Fibroblast of lung (primary cell): Measurements from ENCODE around the gene IWS1. TPM values are rescaled to one million over a fixed set of nuclear protein-coding genes. Genes with fewer than 3 reads are reported as not detected.
"Not testable (repeated sequence)": the region's sequence is repeated elsewhere in the genome, so short reads cannot be mapped to it uniquely, and the experiment has no call there.

Source experiments
- DNase-seq, 2 donors: peaks; one replicate each; pipeline versions ENCODE4 v3.0.0 to v3.0.0-alpha.2; 2010; ENCODE audit warnings: low read depth in 2 of 2
- H2AFZ ChIP-seq: 2 replicates; pipeline ENCODE4 v1.5.1; 2012; ENCODE audit warnings: low read length, control low read depth, inconsistent platforms
- H3K27ac ChIP-seq: 2 replicates; pipeline ENCODE4 v1.5.1; 2011; ENCODE audit warnings: low read length, control low read depth; ENCODE audit not compliant: insufficient read depth
- H3K27me3 ChIP-seq: 2 replicates; pipeline ENCODE4 v1.5.1; 2011; ENCODE audit warnings: mild to moderate bottlenecking, low read length; ENCODE audit not compliant: control insufficient read depth, insufficient read depth
- H3K36me3 ChIP-seq: 2 replicates; pipeline ENCODE4 v1.5.1; 2011; ENCODE audit warnings: low read length; ENCODE audit not compliant: control insufficient read depth, insufficient read depth
- H3K4me1 ChIP-seq: 2 replicates; pipeline ENCODE4 v1.5.1; 2011; ENCODE audit warnings: low read length; ENCODE audit not compliant: control insufficient read depth, insufficient read depth; ENCODE audit errors: extremely low read depth
- H3K4me2 ChIP-seq: 2 replicates; pipeline ENCODE4 v1.5.1; 2011; ENCODE audit warnings: low read length, control low read depth; ENCODE audit not compliant: insufficient read depth; ENCODE audit errors: extremely low read depth
- H3K4me3 ChIP-seq, 4 experiments: fragments of 200-600 bp in 1 of 4; sonication (generic) in 1 of 4; replicated peaks in 1 of 4; 2 replicates each; pipeline ENCODE4 v1.5.1; 2011 to 2016; ENCODE audit warnings: low read length in 4 of 4, low read depth in 3 of 4, mild to moderate bottlenecking in 3 of 4, control low read depth in 2 of 4, inconsistent platforms in 1 of 4, mixed read lengths in 1 of 4; ENCODE audit not compliant: insufficient read depth in 1 of 4; ENCODE audit errors: control extremely low read depth in 1 of 4
- H3K79me2 ChIP-seq: 2 replicates; pipeline ENCODE4 v1.5.1; 2012; ENCODE audit warnings: mild to moderate bottlenecking, low read length, inconsistent platforms; ENCODE audit not compliant: control insufficient read depth, insufficient read depth
- H3K9ac ChIP-seq: 2 replicates; pipeline ENCODE4 v1.5.1; 2011; ENCODE audit warnings: mild to moderate bottlenecking, low read length, control low read depth; ENCODE audit not compliant: insufficient read depth
- H3K9me3 ChIP-seq: 2 replicates; pipeline ENCODE4 v1.5.1; 2012; ENCODE audit warnings: low read depth, low read length; ENCODE audit not compliant: control insufficient read depth, insufficient read depth
- H4K20me1 ChIP-seq: 2 replicates; pipeline ENCODE4 v1.5.1; 2011; ENCODE audit warnings: low read length; ENCODE audit not compliant: control insufficient read depth, insufficient read depth; ENCODE audit errors: extremely low read depth
- EZH2 ChIP-seq: IDR thresholded peaks from 2 replicates; pipeline ENCODE4 v1.5.1; 2012; ENCODE audit warnings: low read length, control low read depth, mild to moderate bottlenecking; ENCODE audit errors: missing control alignments
- polyA plus RNA-seq, 2 donors: library from polyadenylated mRNA; depleted of rRNA in 1 of 2; stranded (reverse) in 1 of 2; unstranded in 1 of 2; fragments of >200 nt; gene quantifications; 2 replicates each; pipeline ENCODE4 v1.2.1, GENCODE V29; 2011 to 2012; ENCODE audit warnings: missing spikeins in 1 of 2
- total RNA-seq: library from RNA; depleted of rRNA; stranded (reverse); fragments of >200 nt; gene quantifications from 2 replicates; pipeline ENCODE4 v1.2.1, GENCODE V29; 2014
- TF ChIP-seq, protein P1 (sequence below), 2 donors: IDR thresholded peaks in 1 of 2; conservative IDR thresholded peaks in 1 of 2; 1 replicate in 1 of 2; 2 replicates in 1 of 2; pipeline ENCODE4 v1.5.1; 2011 to 2012; ENCODE audit warnings: low read length in 2 of 2, control low read depth in 1 of 2, inconsistent platforms in 1 of 2, low read depth in 1 of 2, mild to moderate bottlenecking in 1 of 2

IWS1 gene
- total and polyA plus RNA-seq, 2 donors (not counting 1 experiment from before 2014, with no cell fraction given) = 44.1 to 56.0 TPM

DNA sequence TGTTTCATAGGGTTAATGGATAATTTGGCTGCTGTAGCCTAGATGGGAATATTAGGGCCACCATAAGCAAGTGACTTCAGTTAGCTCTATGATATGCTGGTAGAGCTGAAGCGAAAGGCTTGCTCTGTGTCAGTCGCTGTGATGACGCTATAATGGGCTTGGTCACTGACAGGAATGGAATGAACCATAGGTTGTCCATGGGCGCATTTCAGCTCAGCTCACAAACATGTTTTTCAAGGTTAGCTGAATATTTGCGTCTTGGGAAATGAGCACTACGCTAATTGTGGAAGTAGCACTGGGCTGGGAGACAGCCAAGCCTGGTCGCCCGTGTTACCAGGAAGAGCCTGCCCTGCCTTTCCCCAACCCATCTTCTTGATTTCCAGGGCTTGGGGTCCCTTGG, 6.0 kb upstream of the IWS1 start:
- DNase-seq = no peak
- no peak for TF ChIP-seq EZH2
- TF ChIP-seq, protein P1, sequence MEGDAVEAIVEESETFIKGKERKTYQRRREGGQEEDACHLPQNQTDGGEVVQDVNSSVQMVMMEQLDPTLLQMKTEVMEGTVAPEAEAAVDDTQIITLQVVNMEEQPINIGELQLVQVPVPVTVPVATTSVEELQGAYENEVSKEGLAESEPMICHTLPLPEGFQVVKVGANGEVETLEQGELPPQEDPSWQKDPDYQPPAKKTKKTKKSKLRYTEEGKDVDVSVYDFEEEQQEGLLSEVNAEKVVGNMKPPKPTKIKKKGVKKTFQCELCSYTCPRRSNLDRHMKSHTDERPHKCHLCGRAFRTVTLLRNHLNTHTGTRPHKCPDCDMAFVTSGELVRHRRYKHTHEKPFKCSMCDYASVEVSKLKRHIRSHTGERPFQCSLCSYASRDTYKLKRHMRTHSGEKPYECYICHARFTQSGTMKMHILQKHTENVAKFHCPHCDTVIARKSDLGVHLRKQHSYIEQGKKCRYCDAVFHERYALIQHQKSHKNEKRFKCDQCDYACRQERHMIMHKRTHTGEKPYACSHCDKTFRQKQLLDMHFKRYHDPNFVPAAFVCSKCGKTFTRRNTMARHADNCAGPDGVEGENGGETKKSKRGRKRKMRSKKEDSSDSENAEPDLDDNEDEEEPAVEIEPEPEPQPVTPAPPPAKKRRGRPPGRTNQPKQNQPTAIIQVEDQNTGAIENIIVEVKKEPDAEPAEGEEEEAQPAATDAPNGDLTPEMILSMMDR (conservative IDR thresholded peaks at IDR 0.05 in 1 of 2, IDR thresholded peaks at IDR 0.05 in 1 of 2; ENCODE audit: low read depth in 1 of 2, low read length in 2 of 2) = no peak
- Histone ChIP-seq H3K9me3 (no peaks in the 10 kb centered on the region), H3K4me2 (no peak overlapping the region), H3K79me2 (no peaks in the 10 kb centered on the region), H3K36me3 (no peaks in the 10 kb centered on the region), H2AFZ (no peak overlapping the region), H4K20me1 (no peaks in the 10 kb centered on the region), H3K4me1 (no peaks in the 10 kb centered on the region), H3K4me3 (no peak overlapping the region), H3K9ac (no peak overlapping the region), H3K27ac (no peak overlapping the region), H3K27me3 (peaks cover 7% of the 10 kb centered on the region)

DNA sequence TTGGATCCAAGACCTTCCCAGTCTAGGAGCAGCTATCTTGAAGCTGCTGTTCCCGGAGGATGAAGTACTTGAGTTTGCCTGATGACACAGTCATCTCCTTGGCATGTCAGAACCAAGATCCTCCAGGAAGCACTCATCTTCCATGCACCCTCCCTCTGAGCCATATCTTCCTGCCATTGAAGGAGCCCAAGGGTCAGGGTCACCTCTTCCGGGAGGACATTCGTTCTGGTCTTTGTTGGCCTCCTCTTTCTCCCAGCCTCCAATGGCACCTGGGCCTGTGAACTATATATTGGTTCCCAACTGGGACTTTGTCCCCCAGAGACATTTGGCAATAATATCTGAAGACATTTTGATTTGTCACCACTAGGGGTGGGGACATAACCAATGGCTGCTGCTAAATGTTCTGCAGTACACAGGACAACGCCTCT, 4.9 kb upstream of the IWS1 start:
- Histone ChIP-seq H3K79me2 (no peaks in the 10 kb centered on the region), H3K27me3 (peaks cover 4% of the 10 kb centered on the region), H4K20me1 (no peaks in the 10 kb centered on the region), H2AFZ (no peak overlapping the region), H3K9ac (no peak overlapping the region), H3K4me3 (no peak overlapping the region), H3K27ac (no peak overlapping the region), H3K36me3 (no peaks in the 10 kb centered on the region), H3K4me1 (no peaks in the 10 kb centered on the region), H3K4me2 (no peak overlapping the region), H3K9me3 (no peaks in the 10 kb centered on the region)
- TF ChIP-seq, protein P1 (conservative IDR thresholded peaks at IDR 0.05 in 1 of 2, IDR thresholded peaks at IDR 0.05 in 1 of 2; ENCODE audit: low read depth in 1 of 2, low read length in 2 of 2) = no peak
- no peak for TF ChIP-seq EZH2
- DNase-seq = peak in 1 of 2 donors; percentile 3

DNA sequence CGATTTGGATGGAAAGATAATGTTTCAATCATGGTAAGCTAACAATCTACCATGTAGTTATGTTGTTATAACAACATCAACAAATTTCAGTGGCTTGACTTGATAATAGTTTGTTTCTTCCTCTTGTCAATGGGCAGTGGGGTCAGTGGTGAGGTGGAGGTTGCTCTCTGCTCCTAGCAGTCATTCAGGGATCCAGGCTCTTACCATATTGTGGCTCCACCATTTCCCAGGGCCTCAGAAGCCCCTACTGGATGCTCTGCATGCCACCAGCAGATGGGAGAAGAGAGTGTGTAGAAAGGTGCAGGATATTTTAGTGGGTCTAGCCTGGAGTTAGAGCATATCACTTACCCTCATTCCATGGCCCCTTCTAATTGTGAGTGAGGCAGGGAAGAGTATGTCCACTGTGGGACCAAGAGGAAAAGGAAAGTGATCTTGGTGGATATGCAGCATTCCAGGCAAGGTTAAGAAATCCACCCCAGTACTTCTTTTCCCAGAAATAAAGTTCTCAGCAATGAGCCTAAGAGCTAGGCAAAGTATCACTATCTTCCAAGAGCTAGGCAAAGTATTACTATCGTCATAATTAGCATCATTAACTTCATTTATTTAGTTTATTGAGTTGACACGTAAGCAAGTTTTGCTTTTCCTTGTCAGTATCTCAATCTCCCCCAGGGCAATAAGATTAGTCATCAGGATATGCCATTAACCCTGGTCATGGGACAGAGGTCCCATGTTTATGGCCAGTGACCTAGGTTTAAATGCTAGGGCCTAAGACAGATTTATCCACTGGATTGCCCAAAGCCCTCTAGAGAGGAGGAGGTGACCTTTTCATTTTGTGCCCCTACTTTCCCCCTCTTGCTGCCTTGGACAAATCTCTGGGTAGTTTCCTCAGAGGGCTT, 4.2 kb upstream of the IWS1 start:
- no peaks in the 10 kb centered on the region for H3K36me3 ChIP-seq
- H3K27me3 ChIP-seq = peaks cover 4% of the 10 kb centered on the region
- TF ChIP-seq EZH2 = no peak
- TF ChIP-seq, protein P1 (conservative IDR thresholded peaks at IDR 0.05 in 1 of 2, IDR thresholded peaks at IDR 0.05 in 1 of 2; ENCODE audit: low read depth in 1 of 2, low read length in 2 of 2) = no peak
- H3K4me1 ChIP-seq = no peaks in the 10 kb centered on the region
- no peak overlapping the region for H2AFZ ChIP-seq
- H4K20me1 ChIP-seq = no peaks in the 10 kb centered on the region
- no peak overlapping the region for H3K4me2 ChIP-seq
- no peak overlapping the region for H3K27ac ChIP-seq
- H3K4me3 ChIP-seq = no peak overlapping the region
- DNase-seq = no peak
- peaks cover 7% of the 10 kb centered on the region for H3K79me2 ChIP-seq
- no peak overlapping the region for H3K9ac ChIP-seq
- no peaks in the 10 kb centered on the region for H3K9me3 ChIP-seq

DNA sequence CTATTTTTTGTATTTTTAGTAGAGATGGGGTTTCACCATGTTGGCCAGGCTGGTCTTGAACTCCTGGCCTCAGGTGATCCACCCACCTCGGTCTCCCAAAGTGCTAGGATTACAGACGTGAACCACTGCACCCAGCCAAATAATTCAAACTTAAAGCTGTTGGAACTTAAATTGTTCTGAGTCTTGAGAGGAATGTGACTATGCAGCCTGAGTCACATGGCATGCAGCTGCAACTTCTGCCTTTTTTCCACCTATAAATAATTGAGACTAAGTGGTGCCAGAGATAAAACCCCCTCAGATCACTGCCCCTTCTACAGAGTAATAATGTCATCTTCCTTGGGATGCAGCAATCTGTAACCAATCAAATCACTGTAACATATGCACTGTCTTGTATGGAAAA, 3.1 kb upstream of the IWS1 start:
- not testable (repeated sequence) for H2AFZ ChIP-seq, H3K27me3 ChIP-seq, H3K27ac ChIP-seq, H3K4me1 ChIP-seq, H3K36me3 ChIP-seq, H3K4me3 ChIP-seq, H3K4me2 ChIP-seq, H3K9me3 ChIP-seq, H3K9ac ChIP-seq, H4K20me1 ChIP-seq
- H3K79me2 ChIP-seq = peaks cover 17% of the 10 kb centered on the region
- DNase-seq = peak in 1 of 2 donors; percentile 6
